CD4-positive, alpha-beta T cell treated with Interleukin-6 for 4 hours (primary cell): Measurements from ENCODE around the gene ZC3H4.

Experiments used
- DNase-seq: peaks from one replicate; pipeline ENCODE4 v3.0.0-alpha.2; 2020; ENCODE audit warnings: mixed read lengths

Gene ZC3H4

GRCh38 chr19:47018923-47019322, 94.7 kb downstream of the ZC3H4 start:
- DNase-seq: no peak
